Suprapubic skin (tissue), 3 donors: ENCODE measurements around the gene VPS35L.

Experiments used
- CTCF ChIP-seq, 2 donors: fragments of 200-600 bp in 1 of 2; fragments of 450-650 bp in 1 of 2; sonication (generic) in 1 of 2; IDR thresholded peaks; one replicate each; pipeline ENCODE4 v1.5.1; 2016 to 2019; ENCODE audit warnings: antibody characterized with exemption in 2 of 2, mild to moderate bottlenecking in 1 of 2, moderate library complexity in 1 of 2
- POLR2A ChIP-seq, 2 donors: fragments of 450-650 bp; IDR thresholded peaks; one replicate each; pipeline ENCODE4 v1.6.1; 2017; ENCODE audit warnings: antibody characterized with exemption in 2 of 2, mild to moderate bottlenecking in 2 of 2, moderate library complexity in 2 of 2

GRCh38 chr16:19513377-19514053 lies 42.0 kb upstream of the VPS35L start:
- TF ChIP-seq CTCF (IDR thresholded peaks at IDR 0.05) = no peak
- no peak for TF ChIP-seq POLR2A (IDR thresholded peaks at IDR 0.05)
